K562 (cell line): ENCODE results near the gene DCAF4L1. TPM values are rescaled to one million over a fixed set of nuclear protein-coding genes. Genes with fewer than 3 reads are reported as not detected.

Source experiments
- ATAC-seq: fragments of 200-7000 bp; cut with Tn5 transposase; 3 replicates; pipeline ENCODE4 v1.9.1; 2020; ENCODE audit warnings: moderate library complexity
- BruUV-seq: library from RNA; stranded (reverse); fragments of 400-500 nt; replicated peaks from 2 replicates; lab custom pipeline; 2021; lab: Mats Ljungman, UMichigan
- CTCF ChIA-PET: fragments of 300-600 bp; formaldehyde crosslinking; extraction: SDS; loops from one replicate; lab custom pipeline; 2021; ENCODE audit warnings: low intra/inter-chr PET ratio; lab: Yijun Ruan, JAX
- POLR2A ChIA-PET: fragments of 300-600, 350-650 bp; sonication (Branson Sonifier 250); formaldehyde crosslinking; extraction: SDS; loops from one replicate; lab custom pipeline; 2021; ENCODE audit warnings: antibody characterized with exemption, inconsistent platforms; lab: Yijun Ruan, JAX
- DNase-seq, 4 experiments: peaks; one replicate each; pipeline versions ENCODE4 v3.0.0 to v3.0.0-alpha.2; 2011 to 2018; ENCODE audit warnings: low spot score in 3 of 4, mixed read lengths in 3 of 4; ENCODE audit errors: extremely low read depth in 1 of 4
- FAIRE-seq: peaks from 2 replicates; lab custom pipeline; 2011; peaks lifted over from hg19 to GRCh38; lab: Jason Lieb, UNC
- H2AFZ ChIP-seq: 2 replicates; pipeline ENCODE4 v1.6.0; 2011; ENCODE audit warnings: low read depth, low read length, control low read depth, inconsistent platforms
- H3K27ac ChIP-seq: fragments of 200-600 bp; 3 replicates; pipeline ENCODE4 v1.8.0; 2011; ENCODE audit warnings: low read depth, mild to moderate bottlenecking, control low read depth, inconsistent platforms, low read length, moderate library complexity, mixed read lengths; ENCODE audit errors: extremely low read depth
- H3K27me3 ChIP-seq, 2 experiments: fragments of 300-600 bp in 1 of 2; 2 replicates in 1 of 2; 3 replicates in 1 of 2; pipeline versions ENCODE4 v1.6.0 to v1.8.0; 2011; ENCODE audit warnings: inconsistent platforms in 2 of 2, low read length in 2 of 2, mild to moderate bottlenecking in 1 of 2, mixed read lengths in 1 of 2, moderate library complexity in 1 of 2; ENCODE audit not compliant: control insufficient read depth in 2 of 2, insufficient read depth in 2 of 2
- H3K36me3 ChIP-seq: fragments of 300-600 bp; 3 replicates; pipeline ENCODE4 v1.8.0; 2011; ENCODE audit warnings: mild to moderate bottlenecking, low read length, inconsistent platforms; ENCODE audit not compliant: control insufficient read depth, insufficient read depth
- H3K4me1 ChIP-seq, 2 experiments: fragments of 200-600 bp in 1 of 2; replicated peaks in 1 of 2; 2 replicates in 1 of 2; 3 replicates in 1 of 2; pipeline versions ENCODE4 v1.5.1 to v1.8.0; 2011; ENCODE audit warnings: inconsistent platforms in 2 of 2, low read length in 2 of 2, mild to moderate bottlenecking in 1 of 2, mixed read lengths in 1 of 2, moderate library complexity in 1 of 2; ENCODE audit not compliant: control insufficient read depth in 2 of 2, insufficient read depth in 2 of 2
- H3K4me2 ChIP-seq: 2 replicates; pipeline ENCODE4 v1.6.1; 2011; ENCODE audit warnings: low read length, control low read depth, inconsistent platforms, mixed read lengths; ENCODE audit not compliant: insufficient read depth
- H3K4me3 ChIP-seq: fragments of 200-600 bp; sonication (generic), shearing (Covaris generic); 2 replicates; pipeline ENCODE4 v1.5.1; 2016; ENCODE audit warnings: control low read depth, inconsistent platforms
- H3K79me2 ChIP-seq: fragments of 200-600 bp; 3 replicates; pipeline ENCODE4 v1.8.0; 2011; ENCODE audit warnings: low read length, inconsistent platforms; ENCODE audit not compliant: control insufficient read depth, insufficient read depth
- H3K9ac ChIP-seq, 2 experiments: 2 replicates each; pipeline versions ENCODE4 v1.6.0 to v1.6.1; 2011; ENCODE audit warnings: low read depth in 2 of 2, low read length in 2 of 2, control low read depth in 1 of 2, inconsistent platforms in 1 of 2, mild to moderate bottlenecking in 1 of 2, mixed read lengths in 1 of 2; ENCODE audit not compliant: insufficient read depth in 1 of 2
- H3K9me1 ChIP-seq: one replicate; pipeline ENCODE4 v1.6.0; 2011; ENCODE audit warnings: inconsistent platforms, mild to moderate bottlenecking, low read length, moderate library complexity; ENCODE audit not compliant: control insufficient read depth, insufficient read depth
- H3K9me3 ChIP-seq: replicated peaks from 2 replicates; pipeline ENCODE4 v1.5.1; 2011; ENCODE audit warnings: low read depth, low read length, inconsistent platforms; ENCODE audit not compliant: control insufficient read depth, insufficient read depth
- H4K20me1 ChIP-seq: replicated peaks from 2 replicates; pipeline ENCODE4 v1.6.1; 2011; ENCODE audit warnings: low read length, inconsistent platforms, mixed read lengths; ENCODE audit not compliant: control insufficient read depth, insufficient read depth
- ESRRA ChIP-seq: fragments of 450-650 bp; IDR thresholded peaks from 2 replicates; pipeline ENCODE4 v1.6.1; 2014; ENCODE audit warnings: low read depth, mild to moderate bottlenecking, moderate library complexity, borderline replicate concordance
- FOXM1 ChIP-seq, 2 experiments: fragments of 450-650 bp in 1 of 2; sonication (generic) in 1 of 2; formaldehyde crosslinking in 1 of 2; IDR thresholded peaks; 2 replicates each; pipeline versions ENCODE4 v1.6.1 to v1.9.0; 2017 to 2022; ENCODE audit warnings: low read depth in 2 of 2, mild to moderate bottlenecking in 2 of 2, missing genetic modification reagents in 1 of 2, moderate library complexity in 1 of 2
- GATAD2A ChIP-seq: fragments of 450-650 bp; IDR thresholded peaks from 2 replicates; pipeline ENCODE4 v1.6.1; 2017
- HLTF ChIP-seq: fragments of 450-650 bp; IDR thresholded peaks from 2 replicates; pipeline ENCODE4 v1.6.1; 2016
- HMGXB4 ChIP-seq: sonication (generic); formaldehyde crosslinking; IDR thresholded peaks from 2 replicates; pipeline ENCODE4 v1.8.1; 2023; ENCODE audit warnings: mild to moderate bottlenecking, missing genetic modification reagents
- MED1 ChIP-seq: sonication (generic); formaldehyde crosslinking; IDR thresholded peaks from 2 replicates; pipeline ENCODE4 v1.8.1; 2023; ENCODE audit warnings: missing genetic modification reagents, borderline replicate concordance
- MEF2A ChIP-seq: IDR thresholded peaks from 2 replicates; pipeline ENCODE4 v1.6.1; 2011; ENCODE audit warnings: low read depth, mild to moderate bottlenecking, low read length, moderate library complexity; ENCODE audit not compliant: control insufficient read depth
- NFYB ChIP-seq: IDR thresholded peaks from 2 replicates; pipeline ENCODE4 v1.6.1; 2011; ENCODE audit warnings: mild to moderate bottlenecking, moderate library complexity; ENCODE audit not compliant: insufficient read length; ENCODE audit errors: extremely low read depth
- NR3C1 ChIP-seq: sonication (generic); formaldehyde crosslinking; IDR thresholded peaks from 2 replicates; pipeline ENCODE4 v1.8.1; 2022; ENCODE audit warnings: missing genetic modification reagents
- PHB ChIP-seq: fragments of 250-450 bp; sonication (Bioruptor Pico); IDR thresholded peaks from 2 replicates; pipeline ENCODE4 v1.5.0; 2021
- RB1 ChIP-seq: fragments of 450-650 bp; IDR thresholded peaks from 2 replicates; pipeline ENCODE4 v1.6.1; 2017; ENCODE audit warnings: low read depth, mild to moderate bottlenecking
- RFX7 ChIP-seq: fragments of 250-450 bp; sonication (Bioruptor Pico); IDR thresholded peaks from 2 replicates; pipeline ENCODE4 v1.5.1; 2021; ENCODE audit warnings: mild to moderate bottlenecking
- SMARCE1 ChIP-seq: fragments of 450-650 bp; IDR thresholded peaks from 2 replicates; pipeline ENCODE4 v1.7.1; 2016; ENCODE audit warnings: mild to moderate bottlenecking
- THAP7 ChIP-seq: fragments of 250-450 bp; sonication (Bioruptor Pico); IDR thresholded peaks from 2 replicates; pipeline ENCODE4 v1.5.0; 2021
- ZNF395 ChIP-seq: fragments of 200-800 bp; sonication (Bioruptor generic); IDR thresholded peaks from 2 replicates; pipeline ENCODE4 v1.6.1; 2017; ENCODE audit warnings: missing genetic modification characterization, missing compliant biosample characterization
- WGBS: fragments of 100-300 bp; shearing (Covaris generic); methylation state at CpG from one replicate; pipeline ENCODE4 v1.1.6; 2016; ENCODE audit warnings: low coverage, mixed read lengths; ENCODE audit not compliant: insufficient coverage; ENCODE audit errors: missing lambda C conversion rate; 5-methylcytosine and 5-hydroxymethylcytosine counted together
- in situ Hi-C: fragments of 300-500 bp; cut with MboI; formaldehyde crosslinking; loops from 4 replicates; pipeline ENCODE4 v1.15.0; 2018; ENCODE audit warnings: inconsistent platforms, mixed read lengths
- intact Hi-C: fragments of 100-400 bp; cut with micrococcal nuclease; formaldehyde crosslinking; loops from 2 replicates; pipeline ENCODE4 v1.14.2; 2022
- polyA plus RNA-seq, 8 experiments: library from polyadenylated mRNA; depleted of rRNA in 4 of 8; stranded (reverse) in 5 of 8; unstranded in 3 of 8; fragments of >200 nt; fragmentation: Nextera tagmentation in 2 of 8; fragmentation: Illumina TruSeq in 1 of 8; extraction: Ambion mirVana in 2 of 8; extraction: Trizol in 1 of 8; gene quantifications; 2 replicates each; pipeline versions ENCODE4 v1.2.1 to v1.2.3, GENCODE V29; 2011 to 2014; ENCODE audit warnings: inconsistent platforms in 1 of 8, missing spikeins in 1 of 8
- total RNA-seq, 7 experiments: library from RNA; depleted of rRNA in 6 of 7; stranded (reverse); fragments of >200 nt in 6 of 7; fragmentation: Illumina TruSeq in 2 of 7; extraction: Trizol in 2 of 7; gene quantifications; 2 replicates each; pipeline versions ENCODE4 v1.2.1 to v1.2.3, GENCODE V29; 2011 to 2021; ENCODE audit warnings: low replicate concordance in 1 of 7

Gene DCAF4L1
- total and polyA plus RNA-seq, 9 of the 15 experiments (the other 6 are each of a cell fraction or from before 2014, with no cell fraction given), result 0.17 to 0.64 (median 0.36) TPM

- POLR2A ChIA-PET, result no interaction called here
- H3K36me3 ChIP-seq, result peaks cover 93% of the 10 kb centered on the region
- WGBS, result 86% methylated on average over 3 of the region's 3 CpGs
Observed at GRCh38 chr4:41949531-41949930, 32.0 kb upstream of the DCAF4L1 start.

More at GRCh38 chr4:41949531-41949930, 32.0 kb upstream of the DCAF4L1 start:
- Histone ChIP-seq H3K27me3 (no peaks in the 10 kb centered on the region), H3K27ac (no peak overlapping the region), H3K9me3 (no peaks in the 10 kb centered on the region), H3K4me3 (no peak overlapping the region), H3K4me1 (no peaks in the 10 kb centered on the region), H3K9me1 (no peaks in the 10 kb centered on the region), H4K20me1 (no peaks in the 10 kb centered on the region), H2AFZ (no peak overlapping the region), H3K9ac (no peak overlapping the region), H3K4me2 (no peak overlapping the region), H3K79me2 (no peaks in the 10 kb centered on the region)
- no peak for FAIRE-seq
- in situ Hi-C loops (no loop called here), intact Hi-C loops (no loop called here)
- ATAC-seq, result no peak
- no TSS peak for BruUV-seq
- CTCF ChIA-PET, result no interaction called here
- TF ChIP-seq FOXM1 (IDR thresholded peaks at IDR 0.05; ENCODE audit: low read depth) (no peak), FOXM1 (CRISPR knock-in tag; IDR thresholded peaks at IDR 0.05; ENCODE audit: low read depth) (no peak), MEF2A (no peak), NR3C1 (CRISPR knock-in tag) (no peak), NFYB (no peak), HLTF (no peak), THAP7 (CRISPR knock-in tag) (no peak), RFX7 (CRISPR knock-in tag) (no peak), ESRRA (no peak), SMARCE1 (no peak), PHB (no peak), GATAD2A (no peak), HMGXB4 (no peak), RB1 (no peak), MED1 (CRISPR knock-in tag) (no peak), ZNF395 (no peak)
- DNase-seq, result no peak
